CD1c-positive myeloid dendritic cell (primary cell): ENCODE data around the gene ZRSR2.

Experiments used
- DNase-seq: peaks from one replicate; pipeline ENCODE4 v3.0.0-alpha.2; 2016; ENCODE audit errors: extremely low spot score

Gene ZRSR2

GRCh38 chrX:15854080-15854655 lies 63.9 kb downstream of the ZRSR2 start:
- DNase-seq: peak; percentile 41

- peak; percentile 94 for DNase-seq
These were observed 64.7 kb downstream of the ZRSR2 start, which contains the start of gene AP1S2 for GRCh38 chrX:15854712-15855567. AP1S2 (minus strand) TSS chrX:15854813; CDS start chrX:15852524, 2,289 bp downstream.

GRCh38 chrX:15855568-15856221 lies 65.4 kb downstream of the ZRSR2 start:
- peak; percentile 46 for DNase-seq

- DNase-seq: peak; percentile 39
These were observed 65.9 kb downstream of the ZRSR2 start for GRCh38 chrX:15856222-15856587.

GRCh38 chrX:15856636-15857035 lies 66.4 kb downstream of the ZRSR2 start:
- DNase-seq: no peak

- no peak for DNase-seq
These were observed 67.8 kb downstream of the ZRSR2 start for GRCh38 chrX:15858051-15858450.

DNA sequence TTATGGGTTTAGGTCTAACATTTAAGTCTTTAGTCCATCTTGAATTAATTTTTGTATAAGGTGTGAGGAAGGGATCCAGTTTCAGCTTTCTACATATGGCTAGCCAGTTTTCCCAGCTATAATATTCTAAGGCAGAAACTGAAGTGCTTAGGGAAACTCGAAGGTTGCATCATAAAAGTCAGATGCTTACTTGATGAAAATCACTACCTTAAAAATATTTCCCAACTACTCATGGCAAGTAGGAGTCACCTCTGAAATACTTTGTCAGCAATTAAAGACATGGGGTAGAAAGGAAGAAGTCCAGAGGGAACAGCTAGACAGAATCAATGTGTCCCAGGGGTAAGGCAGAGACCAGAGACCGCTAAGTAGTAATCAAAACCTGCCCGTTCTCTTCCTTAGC lies 70.6 kb downstream of the ZRSR2 start:
- peak; percentile 38 for DNase-seq

DNA sequence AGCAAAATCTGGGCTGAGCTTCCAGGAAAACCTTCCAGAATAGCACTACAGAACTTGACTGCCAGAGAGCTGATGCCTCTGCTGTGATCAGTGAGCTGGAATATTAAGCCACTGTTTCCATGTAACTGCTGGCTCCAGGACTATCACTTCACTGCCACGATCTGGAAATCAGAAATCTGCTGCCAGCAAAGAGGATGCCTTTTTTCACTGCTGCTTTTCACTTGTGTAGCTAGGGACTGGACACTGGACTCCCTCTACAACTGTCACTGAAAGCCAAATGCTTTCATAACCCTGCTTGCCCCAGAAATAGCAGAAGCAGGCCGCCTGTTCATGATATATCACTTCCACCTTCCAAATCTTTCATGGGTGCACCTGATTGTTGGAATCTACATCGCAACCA lies 73.7 kb downstream of the ZRSR2 start:
- DNase-seq: peak; percentile 37

DNA sequence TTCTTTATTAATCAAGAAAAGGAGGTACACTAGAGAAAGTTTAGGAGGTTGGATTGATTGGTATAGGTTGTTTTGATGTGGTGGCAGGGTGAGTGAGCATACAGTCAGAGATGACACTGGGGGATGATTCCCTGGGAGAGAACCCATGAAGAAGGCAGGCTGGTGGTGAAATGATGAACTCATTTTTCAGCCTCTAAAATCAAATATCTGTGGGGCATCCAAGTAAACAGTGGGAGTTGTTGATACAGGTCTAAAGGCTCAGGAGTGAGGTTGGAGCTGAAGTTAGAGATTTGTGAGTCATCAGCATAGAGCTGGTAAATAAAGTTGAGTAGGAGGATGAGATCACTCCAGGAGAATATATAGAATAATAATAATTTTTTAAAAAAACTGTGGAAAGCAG lies 74.3 kb downstream of the ZRSR2 start:
- DNase-seq: peak; percentile 1

GRCh38 chrX:15866147-15866546 lies 75.9 kb downstream of the ZRSR2 start:
- DNase-seq: no peak

- DNase-seq: no peak
These were observed 79.4 kb downstream of the ZRSR2 start for GRCh38 chrX:15869695-15870094.

GRCh38 chrX:15870310-15870709 lies 80.0 kb downstream of the ZRSR2 start:
- no peak for DNase-seq
